ENCODE data around the gene FOXI3. TPM values are rescaled to one million over a fixed set of nuclear protein-coding genes. Genes with fewer than 3 reads are reported as not detected.

FOXI3 gene
- total RNA-seq, 1 donor from 2014 or later: 0.57 TPM

- peaks cover 68% of the 10 kb centered on the region for H3K27me3 Mint-ChIP-seq
- H3K4me1 Mint-ChIP-seq (ENCODE audit: low read depth): peaks cover 6% of the 10 kb centered on the region
- no peaks in the 10 kb centered on the region for H3K9me3 Mint-ChIP-seq (ENCODE audit: low read depth)
- peak overlapping the region; percentile 74 for H3K27ac Mint-ChIP-seq
- H3K4me3 Mint-ChIP-seq (ENCODE audit: low read depth): peak overlapping the region; percentile 71
- H3K36me3 Mint-ChIP-seq (ENCODE audit: insufficient read depth): no peaks in the 10 kb centered on the region
- TF ChIP-seq, protein P1, sequence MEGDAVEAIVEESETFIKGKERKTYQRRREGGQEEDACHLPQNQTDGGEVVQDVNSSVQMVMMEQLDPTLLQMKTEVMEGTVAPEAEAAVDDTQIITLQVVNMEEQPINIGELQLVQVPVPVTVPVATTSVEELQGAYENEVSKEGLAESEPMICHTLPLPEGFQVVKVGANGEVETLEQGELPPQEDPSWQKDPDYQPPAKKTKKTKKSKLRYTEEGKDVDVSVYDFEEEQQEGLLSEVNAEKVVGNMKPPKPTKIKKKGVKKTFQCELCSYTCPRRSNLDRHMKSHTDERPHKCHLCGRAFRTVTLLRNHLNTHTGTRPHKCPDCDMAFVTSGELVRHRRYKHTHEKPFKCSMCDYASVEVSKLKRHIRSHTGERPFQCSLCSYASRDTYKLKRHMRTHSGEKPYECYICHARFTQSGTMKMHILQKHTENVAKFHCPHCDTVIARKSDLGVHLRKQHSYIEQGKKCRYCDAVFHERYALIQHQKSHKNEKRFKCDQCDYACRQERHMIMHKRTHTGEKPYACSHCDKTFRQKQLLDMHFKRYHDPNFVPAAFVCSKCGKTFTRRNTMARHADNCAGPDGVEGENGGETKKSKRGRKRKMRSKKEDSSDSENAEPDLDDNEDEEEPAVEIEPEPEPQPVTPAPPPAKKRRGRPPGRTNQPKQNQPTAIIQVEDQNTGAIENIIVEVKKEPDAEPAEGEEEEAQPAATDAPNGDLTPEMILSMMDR (IDR thresholded peaks at IDR 0.05; ENCODE audit: unreplicated experiment): no peak
- DNase-seq (ENCODE audit: low spot score, unreplicated experiment): no peak
These were observed 1.3 kb downstream of the FOXI3 start for GRCh38 chr2:88450925-88451810.

- peaks cover 68% of the 10 kb centered on the region for H3K27me3 Mint-ChIP-seq
- H3K9me3 Mint-ChIP-seq (ENCODE audit: low read depth): no peaks in the 10 kb centered on the region
- no peak for DNase-seq (ENCODE audit: low spot score, unreplicated experiment)
- H3K4me1 Mint-ChIP-seq (ENCODE audit: low read depth): peaks cover 6% of the 10 kb centered on the region
- TF ChIP-seq, protein P1 (IDR thresholded peaks at IDR 0.05; ENCODE audit: unreplicated experiment): no peak
- no peak overlapping the region for H3K27ac Mint-ChIP-seq
- no peak overlapping the region for H3K4me3 Mint-ChIP-seq (ENCODE audit: low read depth)
- no peaks in the 10 kb centered on the region for H3K36me3 Mint-ChIP-seq (ENCODE audit: insufficient read depth)
These were observed 2.3 kb downstream of the FOXI3 start for GRCh38 chr2:88450186-88450585.

- no peaks in the 10 kb centered on the region for H3K36me3 Mint-ChIP-seq (ENCODE audit: insufficient read depth)
- peaks cover 6% of the 10 kb centered on the region for H3K4me1 Mint-ChIP-seq (ENCODE audit: low read depth)
- DNase-seq (ENCODE audit: low spot score, unreplicated experiment): no peak
- H3K4me3 Mint-ChIP-seq (ENCODE audit: low read depth): no peak overlapping the region
- no peak overlapping the region for H3K27ac Mint-ChIP-seq
- peaks cover 58% of the 10 kb centered on the region for H3K27me3 Mint-ChIP-seq
- no peaks in the 10 kb centered on the region for H3K9me3 Mint-ChIP-seq (ENCODE audit: low read depth)
- TF ChIP-seq, protein P1 (IDR thresholded peaks at IDR 0.05; ENCODE audit: unreplicated experiment): no peak
These were observed 4.2 kb downstream of the FOXI3 start for GRCh38 chr2:88448248-88448647.

DNA sequence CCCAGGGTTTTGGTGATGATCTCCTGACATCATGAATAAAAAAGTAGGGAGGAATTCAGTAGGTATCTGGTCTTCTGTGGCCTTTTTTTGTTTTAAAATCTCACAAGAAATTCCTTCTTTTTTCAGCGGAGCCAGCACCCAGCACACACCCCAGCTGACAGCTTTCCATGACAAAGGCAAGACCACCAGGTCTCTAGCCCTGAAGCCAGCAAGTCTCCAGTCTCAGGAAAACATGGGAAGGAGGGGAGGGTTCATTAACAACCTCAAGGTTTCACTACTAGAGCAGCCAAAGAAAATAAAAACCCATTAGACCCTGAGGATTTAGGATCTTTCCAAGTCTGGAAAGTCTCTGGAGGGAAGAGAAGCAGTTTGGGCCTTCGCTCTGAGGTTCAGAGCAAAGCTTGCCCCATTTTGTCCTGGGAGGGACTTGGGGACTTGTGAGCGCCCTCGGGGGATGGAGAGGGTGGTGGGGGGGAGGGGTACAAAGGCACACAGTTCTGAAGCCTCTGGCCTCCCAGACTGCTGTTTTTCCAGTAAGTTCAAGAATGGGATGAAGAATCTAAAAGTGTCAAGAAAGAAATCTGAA is 9.0 kb downstream of the FOXI3 start:
- no peak overlapping the region for H3K27ac Mint-ChIP-seq
- DNase-seq (ENCODE audit: low spot score, unreplicated experiment): no peak
- no peaks in the 10 kb centered on the region for H3K4me1 Mint-ChIP-seq (ENCODE audit: low read depth)
- peaks cover 47% of the 10 kb centered on the region for H3K27me3 Mint-ChIP-seq
- H3K9me3 Mint-ChIP-seq (ENCODE audit: low read depth): no peaks in the 10 kb centered on the region
- TF ChIP-seq, protein P1 (IDR thresholded peaks at IDR 0.05; ENCODE audit: unreplicated experiment): no peak
- no peak overlapping the region for H3K4me3 Mint-ChIP-seq (ENCODE audit: low read depth)
- no peaks in the 10 kb centered on the region for H3K36me3 Mint-ChIP-seq (ENCODE audit: insufficient read depth)

DNA sequence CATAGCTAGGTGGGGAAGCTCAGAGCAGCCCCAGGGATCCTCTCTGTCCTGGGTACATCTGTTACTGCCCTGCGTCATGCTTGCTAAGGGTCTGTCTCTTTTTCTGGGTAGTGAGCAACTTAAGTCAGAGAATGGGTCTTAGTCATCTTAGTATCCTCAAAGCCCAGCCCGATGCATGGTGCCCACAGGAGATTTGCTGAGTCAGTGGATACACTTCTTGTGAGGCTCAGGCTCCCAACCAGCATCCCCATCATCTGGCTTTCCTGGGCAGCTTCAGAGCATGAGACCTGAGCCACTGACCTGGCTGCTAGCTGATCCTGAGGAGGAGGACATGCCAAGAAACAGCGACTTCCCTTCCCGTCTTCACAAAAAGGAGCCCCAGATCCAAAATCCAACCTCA is 10.0 kb downstream of the FOXI3 start:
- Mint-ChIP-seq H3K9me3 (ENCODE audit: low read depth) (no peaks in the 10 kb centered on the region), H3K4me1 (ENCODE audit: low read depth) (no peaks in the 10 kb centered on the region), H3K27me3 (peaks cover 38% of the 10 kb centered on the region)

More for the DNA sequence above, 10.0 kb downstream of the FOXI3 start:
- TF ChIP-seq, protein P1 (IDR thresholded peaks at IDR 0.05; ENCODE audit: unreplicated experiment): no peak
- Mint-ChIP-seq H3K27ac (no peak overlapping the region), H3K36me3 (ENCODE audit: insufficient read depth) (no peaks in the 10 kb centered on the region), H3K4me3 (ENCODE audit: low read depth) (no peak overlapping the region)
- no peak for DNase-seq (ENCODE audit: low spot score, unreplicated experiment)

Data from progenitor cell of endocrine pancreas (in vitro differentiated cells).